ENCODE measurements around the gene CFI. TPM values are rescaled to one million over a fixed set of nuclear protein-coding genes. Genes with fewer than 3 reads are reported as not detected.

CFI gene
- total RNA-seq, 3 donors from 2014 or later: 3.3 to 11.8 (median 6.6) TPM

DNA sequence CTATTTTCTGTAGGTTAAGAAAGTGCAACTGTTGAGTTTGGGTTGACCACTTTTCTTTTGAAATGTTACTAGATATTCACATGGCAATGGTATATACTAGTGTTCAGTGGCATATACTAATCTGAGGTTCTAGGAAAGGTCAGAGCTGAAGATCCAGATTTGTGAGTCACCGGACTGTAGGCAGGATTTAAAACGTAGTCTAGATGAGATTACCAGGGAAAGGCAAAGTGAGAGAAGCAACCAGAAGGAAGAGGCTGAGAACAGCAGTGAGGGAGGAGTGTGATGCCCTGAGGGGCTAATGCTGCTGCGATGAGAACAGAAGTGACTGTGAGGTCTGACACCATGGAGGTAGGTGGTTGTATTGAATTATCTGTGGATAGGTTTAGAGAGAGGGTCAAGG is 62.3 kb downstream of the CFI start:
- ATAC-seq: no peak
- intact Hi-C loops (cut with DNase I, micrococcal nuclease): no loop called here
- TF ChIP-seq, protein P1, sequence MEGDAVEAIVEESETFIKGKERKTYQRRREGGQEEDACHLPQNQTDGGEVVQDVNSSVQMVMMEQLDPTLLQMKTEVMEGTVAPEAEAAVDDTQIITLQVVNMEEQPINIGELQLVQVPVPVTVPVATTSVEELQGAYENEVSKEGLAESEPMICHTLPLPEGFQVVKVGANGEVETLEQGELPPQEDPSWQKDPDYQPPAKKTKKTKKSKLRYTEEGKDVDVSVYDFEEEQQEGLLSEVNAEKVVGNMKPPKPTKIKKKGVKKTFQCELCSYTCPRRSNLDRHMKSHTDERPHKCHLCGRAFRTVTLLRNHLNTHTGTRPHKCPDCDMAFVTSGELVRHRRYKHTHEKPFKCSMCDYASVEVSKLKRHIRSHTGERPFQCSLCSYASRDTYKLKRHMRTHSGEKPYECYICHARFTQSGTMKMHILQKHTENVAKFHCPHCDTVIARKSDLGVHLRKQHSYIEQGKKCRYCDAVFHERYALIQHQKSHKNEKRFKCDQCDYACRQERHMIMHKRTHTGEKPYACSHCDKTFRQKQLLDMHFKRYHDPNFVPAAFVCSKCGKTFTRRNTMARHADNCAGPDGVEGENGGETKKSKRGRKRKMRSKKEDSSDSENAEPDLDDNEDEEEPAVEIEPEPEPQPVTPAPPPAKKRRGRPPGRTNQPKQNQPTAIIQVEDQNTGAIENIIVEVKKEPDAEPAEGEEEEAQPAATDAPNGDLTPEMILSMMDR (IDR thresholded peaks at IDR 0.05): no peak
- Histone ChIP-seq H3K4me1 (ENCODE audit: low read depth) (no peaks in the 10 kb centered on the region), H3K9me3 (no peaks in the 10 kb centered on the region), H3K36me3 (ENCODE audit: low read depth) (no peaks in the 10 kb centered on the region), H3K4me3 (no peak overlapping the region)
- no peak for DNase-seq

DNA sequence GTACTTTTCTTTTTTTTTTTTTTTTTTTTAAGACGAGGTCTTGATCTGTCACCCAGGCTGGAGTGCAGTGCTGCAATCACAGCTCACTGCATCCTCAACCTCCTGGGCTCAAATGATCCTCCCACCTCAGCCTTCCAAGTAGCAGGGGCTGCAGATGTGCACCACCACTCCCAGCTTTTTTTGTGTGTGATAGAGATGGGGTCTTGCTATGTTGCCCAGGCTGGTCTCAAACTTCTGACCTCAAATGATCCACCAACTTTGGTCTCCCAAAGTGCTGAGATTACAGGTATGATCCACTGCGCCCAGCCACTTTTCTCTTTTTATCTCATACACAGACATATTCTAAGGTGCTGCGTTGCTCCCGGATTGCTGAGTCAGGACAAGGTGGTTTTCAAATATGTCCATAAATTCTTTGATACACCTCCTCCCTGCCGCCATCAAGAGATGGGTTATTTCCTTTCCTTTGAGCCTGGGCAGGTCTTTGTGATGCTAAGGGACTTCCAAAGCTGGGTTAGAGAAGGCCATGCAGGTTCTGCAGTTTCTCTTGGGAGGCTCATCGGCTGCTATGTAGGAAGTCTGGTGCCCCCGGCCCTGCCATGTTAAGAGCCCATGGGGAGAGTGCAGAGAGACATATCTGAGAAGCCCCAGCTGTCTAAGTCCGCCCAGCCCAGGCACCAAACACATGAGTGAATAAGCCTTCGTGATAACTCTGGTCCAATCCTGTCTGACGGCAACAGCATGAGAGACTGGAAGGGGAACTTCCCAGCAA is 63.5 kb downstream of the CFI start:
- intact Hi-C loops (cut with DNase I, micrococcal nuclease): no loop called here
- TF ChIP-seq, protein P1 (IDR thresholded peaks at IDR 0.05): no peak
- DNase-seq: no peak
- Histone ChIP-seq H3K4me1 (ENCODE audit: low read depth) (no peaks in the 10 kb centered on the region), H3K9me3 (no peaks in the 10 kb centered on the region), H3K36me3 (ENCODE audit: low read depth) (no peaks in the 10 kb centered on the region), H3K4me3 (no peak overlapping the region)
- ATAC-seq: no peak

DNA sequence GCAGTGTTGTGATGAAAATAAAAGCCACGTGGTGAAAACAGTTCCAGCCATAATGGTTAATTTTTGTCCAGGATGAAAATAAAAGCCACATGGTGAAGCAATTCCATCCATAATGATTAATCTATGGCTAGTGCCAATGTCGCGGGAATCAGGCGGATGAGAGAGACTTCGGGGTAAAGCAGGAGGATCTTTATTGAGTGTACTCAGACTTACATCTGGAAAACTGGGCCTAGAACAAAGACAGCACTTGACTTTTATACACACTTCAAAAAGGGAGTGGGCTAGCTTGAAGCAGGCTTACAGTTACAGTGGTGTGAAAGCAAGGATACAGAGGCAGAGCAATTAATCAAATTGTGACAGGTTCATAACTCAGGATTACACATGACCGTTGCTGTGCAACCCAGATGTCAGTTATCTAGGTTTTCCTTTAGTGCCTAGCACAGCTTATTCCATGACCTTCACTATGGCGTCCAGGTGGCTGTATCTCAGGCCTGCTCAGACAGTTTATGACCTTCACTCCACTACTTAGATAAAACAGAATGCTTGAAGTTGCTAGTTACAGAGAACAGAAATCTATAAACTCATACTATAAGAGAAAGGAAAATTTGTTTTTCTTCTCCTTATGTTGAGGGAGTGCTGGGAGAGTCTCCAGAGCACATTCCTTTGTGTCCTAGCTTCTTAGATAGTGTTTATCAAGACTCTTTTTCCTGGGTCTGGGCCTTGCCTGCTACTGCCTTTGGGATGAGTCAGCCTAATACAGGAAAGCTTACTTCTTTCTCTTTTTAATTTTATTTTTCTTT is 66.0 kb downstream of the CFI start:
- H3K9me3 ChIP-seq: no peaks in the 10 kb centered on the region
- DNase-seq: peak in 1 of 3 donors; percentile 36
- ATAC-seq: peak; percentile 92
- intact Hi-C loops (cut with DNase I, micrococcal nuclease): no loop called here
- no peaks in the 10 kb centered on the region for H3K36me3 ChIP-seq (ENCODE audit: low read depth)
- TF ChIP-seq, protein P1 (IDR thresholded peaks at IDR 0.05): no peak
- no peaks in the 10 kb centered on the region for H3K4me1 ChIP-seq (ENCODE audit: low read depth)
- H3K4me3 ChIP-seq: no peak overlapping the region

DNA sequence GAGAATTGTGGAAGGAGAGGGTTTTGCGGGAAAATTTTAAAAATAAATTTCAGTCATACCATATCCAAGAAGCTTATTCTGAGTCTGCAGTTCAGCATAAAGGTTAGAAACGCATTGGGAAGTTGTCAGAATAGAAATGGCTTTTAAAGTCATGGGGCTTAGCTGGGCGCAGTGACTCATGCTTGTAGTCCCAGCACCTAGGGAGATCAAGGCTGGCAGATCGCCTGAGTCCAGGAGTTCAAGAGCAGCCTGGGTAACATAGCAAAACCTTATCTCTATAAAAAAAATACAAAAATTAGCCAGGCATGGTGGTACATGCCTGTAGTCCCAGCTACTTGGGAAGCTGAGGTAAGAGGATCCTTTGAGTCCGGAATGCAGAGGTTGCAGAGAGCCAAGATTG is 68.1 kb downstream of the CFI start:
- Histone ChIP-seq H3K36me3 (ENCODE audit: low read depth) (no peaks in the 10 kb centered on the region), H3K4me1 (ENCODE audit: low read depth) (no peaks in the 10 kb centered on the region), H3K9me3 (no peaks in the 10 kb centered on the region), H3K4me3 (no peak overlapping the region)
- intact Hi-C loops (cut with DNase I, micrococcal nuclease): no loop called here
- TF ChIP-seq, protein P1 (IDR thresholded peaks at IDR 0.05): no peak
- ATAC-seq (no peak), DNase-seq (no peak)

DNA sequence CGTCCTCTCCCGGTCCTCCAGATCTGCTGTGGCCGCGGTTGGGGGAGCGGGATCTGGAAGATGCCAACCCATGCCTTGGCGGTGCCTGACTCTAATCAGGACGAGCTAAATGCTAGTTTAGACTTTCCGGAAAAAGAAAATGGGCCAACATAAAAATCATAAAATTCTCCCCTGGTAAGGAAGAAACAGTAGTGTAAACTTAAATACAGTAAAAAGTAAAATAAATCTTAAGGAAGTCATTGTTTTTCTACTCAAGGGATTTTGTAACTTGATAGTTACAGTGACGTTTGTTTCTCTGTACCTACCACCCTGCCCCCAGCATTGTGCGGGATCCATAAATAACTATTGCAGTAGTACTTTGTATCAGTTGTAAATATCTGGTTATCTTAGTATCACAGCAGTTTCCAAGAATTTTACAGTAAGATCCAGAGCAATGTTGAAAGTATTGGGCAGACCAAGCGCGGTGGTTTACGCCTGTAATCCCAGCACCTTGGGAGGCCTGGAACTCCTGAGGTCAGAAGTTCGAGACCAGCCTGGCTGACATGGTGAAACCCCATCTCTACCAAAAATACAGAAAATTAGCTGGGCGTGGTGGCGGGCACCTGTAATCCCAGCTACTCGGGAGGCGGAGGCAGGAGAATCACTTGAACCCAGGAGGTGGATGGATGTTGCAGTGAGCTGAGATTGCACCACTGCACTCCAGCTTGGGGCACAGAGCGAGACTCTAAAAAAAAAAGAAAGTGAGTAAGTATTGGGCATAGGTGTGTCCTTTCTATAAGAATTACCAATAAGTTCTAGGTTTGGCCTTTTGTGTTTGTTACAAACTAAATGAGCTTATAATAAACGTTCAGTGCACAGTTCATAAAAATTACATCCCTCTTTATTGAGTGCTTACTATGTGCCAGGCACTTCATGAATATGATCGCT is 70.9 kb downstream of the CFI start:
- DNase-seq (peak in 1 of 3 donors; percentile 12), ATAC-seq (no peak)
- no peaks in the 10 kb centered on the region for H3K36me3 ChIP-seq (ENCODE audit: low read depth)
- no peaks in the 10 kb centered on the region for H3K4me1 ChIP-seq (ENCODE audit: low read depth)
- intact Hi-C loops (cut with DNase I, micrococcal nuclease): no loop called here
- H3K4me3 ChIP-seq: peak overlapping the region; percentile 61
- no peaks in the 10 kb centered on the region for H3K9me3 ChIP-seq
- TF ChIP-seq, protein P1 (IDR thresholded peaks at IDR 0.05): no peak
